Glutamatergic neuron (in vitro differentiated cells): Measurements from ENCODE around the gene LRRC58. TPM values are rescaled to one million over a fixed set of nuclear protein-coding genes. Genes with fewer than 3 reads are reported as not detected.
A peak's percentile ranks its signal among the peaks of the same experiment; 100 is the strongest.

ENCODE experiments used
- DNase-seq: peaks from one replicate; pipeline ENCODE4 v3.0.0; 2022
- H3K27ac Mint-ChIP-seq: one replicate; pipeline ENCODE4 v1.8.0; 2020; ENCODE audit warnings: mild to moderate bottlenecking, mixed read lengths, inconsistent platforms; ENCODE audit not compliant: unreplicated experiment
- H3K27me3 Mint-ChIP-seq: one replicate; pipeline ENCODE4 v1.8.0; 2020; ENCODE audit warnings: mild to moderate bottlenecking, moderate library complexity, mixed read lengths, inconsistent platforms; ENCODE audit not compliant: unreplicated experiment
- H3K36me3 Mint-ChIP-seq: one replicate; pipeline ENCODE4 v1.8.0; 2020; ENCODE audit warnings: mild to moderate bottlenecking, mixed read lengths, inconsistent platforms; ENCODE audit not compliant: unreplicated experiment
- H3K4me1 Mint-ChIP-seq: one replicate; pipeline ENCODE4 v1.8.0; 2020; ENCODE audit warnings: mild to moderate bottlenecking, low read depth, mixed read lengths, inconsistent platforms; ENCODE audit not compliant: unreplicated experiment
- H3K4me3 Mint-ChIP-seq: one replicate; pipeline ENCODE4 v1.8.0; 2020; ENCODE audit warnings: mild to moderate bottlenecking, mixed read lengths, inconsistent platforms; ENCODE audit not compliant: unreplicated experiment
- H3K9me3 Mint-ChIP-seq: one replicate; pipeline ENCODE4 v1.8.0; 2020; ENCODE audit warnings: mild to moderate bottlenecking, moderate library complexity, mixed read lengths, inconsistent platforms; ENCODE audit not compliant: unreplicated experiment
- CTCF ChIP-seq: fragments of 200-600 bp; sonication (generic); IDR thresholded peaks from one replicate; pipeline ENCODE4 v1.5.0; 2021; ENCODE audit not compliant: partially characterized antibody, unreplicated experiment
- total RNA-seq: library from RNA; stranded (reverse); fragmentation: NEBNext Ultra II Directional; extraction: Animal tissue kit (Norgen Biotek cat#: 25700); gene quantifications from one replicate; pipeline ENCODE4 v1.2.1, GENCODE V29; 2021; ENCODE audit not compliant: unreplicated experiment

Gene LRRC58
- total RNA-seq, 1 donor from 2014 or later: 5.8 TPM

DNA sequence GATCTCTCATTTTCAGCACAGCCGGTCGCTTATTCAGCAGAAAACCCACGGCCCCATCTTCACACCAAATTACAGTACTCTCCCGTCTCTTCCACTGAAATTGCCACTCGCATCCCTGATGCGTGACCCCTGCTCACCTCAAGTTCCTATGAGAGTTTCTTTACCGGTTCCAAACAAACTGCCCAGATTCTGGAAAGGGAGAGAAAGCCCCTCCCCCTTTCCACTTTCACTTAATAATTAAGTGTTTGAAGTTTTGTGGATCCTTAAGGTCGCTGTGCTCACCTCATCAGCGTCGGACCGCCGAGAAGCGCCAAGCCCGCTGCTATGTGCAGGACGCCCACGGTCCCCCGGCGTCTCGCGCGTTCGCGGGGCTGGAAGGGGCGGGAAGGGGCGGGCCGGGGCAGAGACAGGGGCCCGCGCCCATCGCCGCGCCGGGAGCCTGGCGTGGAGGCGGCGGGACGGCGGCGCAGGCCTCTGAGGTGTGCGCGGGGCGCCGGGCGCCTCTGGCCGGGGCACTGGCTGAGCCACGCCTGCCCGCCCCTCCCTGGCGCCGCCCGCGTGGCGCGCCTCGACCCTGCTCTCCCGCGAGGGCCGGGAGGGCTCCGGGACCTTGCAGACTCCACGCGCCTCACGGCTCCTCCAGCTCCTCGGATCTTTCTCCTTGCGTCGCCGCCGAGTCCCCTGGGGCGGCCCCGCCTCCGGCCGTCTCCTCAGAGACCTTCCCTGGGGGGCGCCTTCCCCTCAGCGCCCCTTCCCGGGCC is 64.2 kb downstream of the LRRC58 start, which contains the start of gene GPR156:
GPR156 (minus strand) TSS at position 476 of the 761 bp plus-strand sequence. CDS start 41,124 bp downstream, outside the sequence.
- Mint-ChIP-seq H3K4me3 (peak within 1 kb of the TSS; percentile 72), H3K27me3 (peaks cover 15% of the 10 kb centered on the region), H3K36me3 (peaks cover 5% of the 10 kb centered on the region), H3K27ac (no peak within 1 kb of the TSS), H3K9me3 (peaks cover 8% of the 10 kb centered on the region), H3K4me1 (peaks cover 11% of the 10 kb centered on the region)
- peak; percentile 35 for DNase-seq
- no peak for TF ChIP-seq CTCF

DNA sequence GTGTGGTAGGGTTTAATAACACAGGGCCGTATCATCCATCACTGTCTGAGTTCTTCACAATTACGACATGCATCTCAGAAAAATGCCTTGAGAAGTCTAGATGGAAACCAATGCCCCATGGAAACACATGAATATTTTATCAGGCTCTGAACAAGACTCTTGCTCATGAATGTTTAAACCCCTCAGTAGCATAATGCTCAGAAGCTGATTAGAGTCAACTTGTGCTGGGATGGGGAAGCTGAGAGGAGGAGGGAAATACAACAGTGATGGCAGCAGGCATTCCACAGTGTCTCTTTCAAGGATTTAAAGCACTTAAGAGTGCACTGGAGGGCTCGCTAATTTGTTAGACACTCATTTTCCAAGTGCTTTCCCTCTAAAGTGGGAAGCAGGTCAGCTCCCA is 67.9 kb downstream of the LRRC58 start:
- Mint-ChIP-seq H3K27ac (peak overlapping the region; percentile 73), H3K36me3 (no peaks in the 10 kb centered on the region), H3K27me3 (peaks cover 5% of the 10 kb centered on the region), H3K4me1 (peaks cover 15% of the 10 kb centered on the region), H3K4me3 (peak overlapping the region; percentile 44), H3K9me3 (peaks cover 8% of the 10 kb centered on the region)
- DNase-seq: no peak
- no peak for TF ChIP-seq CTCF

DNA sequence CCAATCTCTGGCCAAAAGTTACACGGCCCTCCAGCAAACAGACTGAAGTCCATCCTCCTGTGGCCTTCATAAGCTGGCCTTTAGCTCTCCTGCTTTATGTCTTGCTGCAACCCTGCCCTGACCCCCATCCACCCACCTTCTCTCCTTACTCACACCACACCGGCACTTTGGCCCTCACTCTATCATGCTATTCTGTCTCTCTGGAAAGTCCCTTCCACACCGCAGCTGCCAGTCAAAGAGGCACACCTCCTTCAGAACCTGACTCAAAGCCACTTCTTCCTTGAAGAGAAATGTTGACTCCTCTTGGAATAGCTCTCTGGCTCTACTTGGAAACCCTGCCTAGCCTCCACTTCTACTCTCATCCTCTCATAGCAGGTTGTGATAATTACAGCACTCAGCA is 68.6 kb downstream of the LRRC58 start:
- Mint-ChIP-seq H3K4me3 (peak overlapping the region; percentile 0), H3K4me1 (peaks cover 20% of the 10 kb centered on the region), H3K36me3 (no peaks in the 10 kb centered on the region), H3K9me3 (peaks cover 13% of the 10 kb centered on the region), H3K27ac (peak overlapping the region; percentile 73), H3K27me3 (peaks cover 4% of the 10 kb centered on the region)
- DNase-seq: no peak
- no peak for TF ChIP-seq CTCF

DNA sequence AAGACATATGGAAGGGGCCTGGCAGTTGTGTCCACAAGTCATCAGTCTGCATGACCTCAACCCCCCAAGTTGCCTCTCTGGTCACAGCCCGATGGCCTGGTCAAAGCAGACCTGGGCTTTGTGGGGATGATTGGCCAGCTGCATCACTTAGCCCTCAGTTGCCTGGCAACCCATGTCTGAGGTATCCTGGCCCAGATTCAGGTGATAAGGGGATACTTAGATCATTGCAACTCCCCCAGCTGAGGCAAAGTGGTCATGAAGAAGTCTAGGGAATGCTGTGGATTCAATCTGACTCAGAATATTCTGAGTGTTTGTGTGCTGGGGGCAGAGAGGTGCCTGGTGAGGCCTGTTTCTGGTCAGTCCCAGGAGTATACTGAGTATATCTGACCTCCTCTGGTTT is 69.1 kb downstream of the LRRC58 start:
- H3K27ac Mint-ChIP-seq: no peak overlapping the region
- H3K36me3 Mint-ChIP-seq: no peaks in the 10 kb centered on the region
- TF ChIP-seq CTCF: no peak
- H3K4me3 Mint-ChIP-seq: no peak overlapping the region
- peaks cover 2% of the 10 kb centered on the region for H3K27me3 Mint-ChIP-seq
- peaks cover 13% of the 10 kb centered on the region for H3K9me3 Mint-ChIP-seq
- no peak for DNase-seq
- H3K4me1 Mint-ChIP-seq: peaks cover 23% of the 10 kb centered on the region

GRCh38 chr3:120276767-120277166 is 72.4 kb downstream of the LRRC58 start:
- Mint-ChIP-seq H3K27me3 (no peaks in the 10 kb centered on the region), H3K4me1 (peaks cover 21% of the 10 kb centered on the region), H3K4me3 (no peak overlapping the region), H3K36me3 (no peaks in the 10 kb centered on the region), H3K9me3 (peaks cover 12% of the 10 kb centered on the region), H3K27ac (no peak overlapping the region)
- TF ChIP-seq CTCF: no peak
- no peak for DNase-seq
